GM21825 (cell line): Measurements from ENCODE around the gene SIM1.

Source experiments
- ATAC-seq: cut with Tn5 transposase; IDR thresholded peaks from one replicate; pipeline ENCODE4 v1.9.1; 2021; ENCODE audit warnings: mild to moderate bottlenecking, moderate library complexity; ENCODE audit not compliant: unreplicated experiment

Gene SIM1

GRCh38 chr6:100427452-100427851 lies 37.3 kb downstream of the SIM1 start:
- no peak for ATAC-seq

- ATAC-seq, result no peak
Measured at GRCh38 chr6:100426744-100427338, 37.9 kb downstream of the SIM1 start.

DNA sequence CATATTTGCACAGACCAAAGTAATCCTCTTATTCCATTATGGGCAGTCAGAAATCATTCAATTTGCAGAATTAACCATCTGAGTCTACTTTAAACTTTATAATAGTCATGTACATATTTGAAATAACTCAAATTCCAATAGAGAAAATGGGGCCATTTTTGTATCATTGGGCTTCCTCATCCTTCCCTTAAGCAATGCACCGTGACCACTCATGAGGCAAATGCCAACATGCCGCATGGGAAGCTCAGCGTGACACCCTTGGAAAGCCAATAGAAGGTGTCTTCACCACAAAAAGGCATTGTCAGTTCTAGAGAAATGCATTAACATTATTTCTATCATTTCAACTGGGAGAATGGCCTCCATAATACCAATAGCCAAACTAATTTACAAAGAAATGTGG lies 38.5 kb downstream of the SIM1 start:
- ATAC-seq, result no peak

GRCh38 chr6:100420711-100421110 lies 44.0 kb downstream of the SIM1 start:
- ATAC-seq, result no peak

DNA sequence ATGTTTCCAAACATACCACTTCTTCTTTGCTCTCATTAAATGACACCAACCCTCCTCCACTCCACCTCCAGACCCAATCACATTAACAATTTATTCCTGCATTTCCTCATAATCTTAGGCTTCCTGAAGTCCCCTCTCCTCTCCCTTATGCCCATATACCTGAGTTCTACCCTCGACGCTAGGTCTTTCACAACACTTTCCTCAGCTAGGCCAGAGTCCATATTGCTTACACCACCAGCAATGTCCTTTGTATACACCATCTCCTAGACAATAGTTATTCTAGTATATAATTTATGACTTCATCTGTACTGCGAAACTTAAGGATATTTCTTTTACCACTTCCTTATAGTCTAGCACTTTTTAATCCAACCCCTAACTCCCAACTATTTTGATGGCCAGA lies 47.7 kb downstream of the SIM1 start:
- no peak for ATAC-seq

DNA sequence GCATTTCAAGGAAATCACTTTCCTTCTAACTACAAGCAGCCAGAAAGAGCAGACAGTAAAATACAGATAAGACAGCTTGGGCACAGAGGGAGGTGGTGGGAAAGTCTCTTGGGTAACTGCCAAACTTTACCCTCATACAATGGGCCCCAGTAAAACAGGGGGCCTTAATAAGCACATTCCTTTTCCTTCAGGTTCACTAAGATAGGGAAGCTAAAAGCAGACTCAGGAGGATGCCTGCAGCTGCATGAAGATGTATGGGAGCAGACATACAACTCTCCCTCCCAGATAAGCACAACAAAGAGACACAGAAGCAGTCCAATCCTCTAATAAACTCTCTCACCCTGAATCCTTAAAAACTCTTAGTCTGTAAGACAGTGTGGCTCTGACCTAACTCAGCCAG lies 49.0 kb downstream of the SIM1 start:
- ATAC-seq, result no peak

GRCh38 chr6:100412872-100413271 lies 51.8 kb downstream of the SIM1 start:
- no peak for ATAC-seq

DNA sequence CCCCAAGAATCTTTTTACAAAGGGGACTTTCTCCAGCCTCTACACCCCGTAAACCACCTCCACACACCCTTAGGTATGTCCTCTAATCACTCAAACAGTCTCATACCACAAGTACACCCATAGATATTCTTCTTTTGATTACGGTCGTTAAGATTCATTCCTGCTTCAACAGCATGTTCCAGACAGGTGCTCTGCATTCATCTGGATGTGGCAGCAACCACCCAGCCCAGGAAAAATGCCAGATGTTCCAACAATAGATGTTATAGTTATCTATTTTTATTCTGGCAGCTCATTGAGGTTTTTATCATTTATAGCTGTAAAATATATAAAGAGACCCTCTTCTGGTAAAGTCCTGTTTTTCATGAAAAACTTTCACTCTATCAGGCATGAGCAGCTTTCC lies 60.7 kb downstream of the SIM1 start:
- no peak for ATAC-seq

- no peak for ATAC-seq
Measured at GRCh38 chr6:100393493-100393892, 71.2 kb downstream of the SIM1 start.

GRCh38 chr6:100392423-100392822 lies 72.3 kb downstream of the SIM1 start:
- no peak for ATAC-seq

- no peak for ATAC-seq
Measured at GRCh38 chr6:100388868-100389519, 75.7 kb downstream of the SIM1 start.

- ATAC-seq, result no peak
Measured at GRCh38 chr6:100382767-100383195, 81.9 kb downstream of the SIM1 start.

GRCh38 chr6:100382031-100382430 lies 82.7 kb downstream of the SIM1 start:
- ATAC-seq, result no peak

GRCh38 chr6:100381111-100381510 lies 83.6 kb downstream of the SIM1 start:
- ATAC-seq, result no peak

- no peak for ATAC-seq
Measured at GRCh38 chr6:100379386-100379785, 85.3 kb downstream of the SIM1 start.

DNA sequence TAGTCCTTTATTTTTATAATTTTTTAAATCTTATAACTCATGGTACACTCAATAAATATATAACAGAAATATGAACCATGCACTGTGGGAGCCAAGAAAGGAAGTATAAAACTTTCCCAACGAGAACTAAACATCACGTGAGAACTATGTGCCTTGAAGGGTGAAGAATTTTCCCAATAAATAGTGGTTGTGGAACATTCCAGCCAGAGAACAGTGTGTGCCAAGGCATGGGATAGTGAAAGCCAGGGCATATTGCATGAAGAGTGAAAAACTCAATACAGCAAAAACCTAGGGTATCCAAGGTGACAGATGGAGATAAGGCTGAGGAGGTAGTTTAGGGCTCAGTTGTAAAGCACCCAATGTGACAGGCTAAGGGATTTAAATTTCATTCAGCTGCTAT lies 86.1 kb downstream of the SIM1 start:
- no peak for ATAC-seq

DNA sequence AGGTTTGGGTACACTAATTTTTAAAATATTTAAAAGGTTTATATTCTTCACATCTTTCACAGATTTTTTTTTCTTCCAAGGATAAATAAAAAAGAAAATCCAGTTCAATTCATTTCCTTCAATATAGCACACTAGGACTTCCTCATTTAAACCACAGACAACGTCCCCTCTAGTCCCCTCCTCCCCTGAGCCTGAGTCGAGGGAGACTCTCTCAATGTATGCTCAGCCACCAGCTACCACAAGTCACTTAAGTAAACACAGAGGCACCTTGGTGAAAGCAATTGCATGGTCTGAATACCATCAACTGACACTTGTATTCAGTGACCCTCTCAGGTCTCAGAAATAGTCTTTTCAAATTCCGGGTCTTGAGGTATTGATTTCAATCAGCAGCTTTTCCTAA lies 88.6 kb downstream of the SIM1 start:
- ATAC-seq, result no peak

DNA sequence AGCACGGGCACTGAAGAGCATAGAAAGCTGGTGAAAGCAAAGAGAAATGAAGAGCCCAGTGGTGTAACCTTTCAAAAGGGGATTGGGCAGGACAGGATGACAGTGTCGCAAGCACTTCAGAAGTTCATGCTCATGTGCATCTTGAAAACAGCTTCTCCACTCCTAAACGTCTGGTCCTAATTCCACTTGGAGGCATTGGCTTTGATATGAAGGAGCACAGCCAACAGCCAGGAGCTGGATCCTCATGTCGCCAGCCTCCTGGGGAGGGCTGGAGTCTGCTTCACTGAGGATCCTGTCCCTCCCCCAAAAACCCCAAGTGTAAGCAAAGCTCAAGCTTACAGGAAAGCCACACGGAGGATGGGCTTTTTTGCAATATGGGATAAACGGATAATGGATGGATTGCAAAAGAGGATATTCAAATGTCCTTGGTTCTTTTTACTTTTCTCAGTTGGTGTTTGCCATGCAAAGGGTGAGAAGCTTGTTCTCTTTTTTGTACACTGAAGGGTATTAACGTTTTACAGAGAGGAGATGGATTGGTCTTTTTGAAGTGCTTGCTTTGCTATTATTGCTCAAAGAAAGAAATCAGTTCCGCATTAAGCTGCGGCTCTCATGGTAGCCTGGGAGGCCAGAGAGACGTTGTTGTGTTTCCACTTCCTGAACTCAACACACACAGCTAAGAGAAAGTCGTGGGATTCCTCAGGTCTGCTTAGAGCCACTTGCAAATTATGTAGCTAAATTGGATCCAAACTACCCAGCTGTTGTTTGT lies 92.2 kb downstream of the SIM1 start:
- no peak for ATAC-seq

GRCh38 chr6:100371591-100371990 lies 93.1 kb downstream of the SIM1 start:
- ATAC-seq, result no peak

DNA sequence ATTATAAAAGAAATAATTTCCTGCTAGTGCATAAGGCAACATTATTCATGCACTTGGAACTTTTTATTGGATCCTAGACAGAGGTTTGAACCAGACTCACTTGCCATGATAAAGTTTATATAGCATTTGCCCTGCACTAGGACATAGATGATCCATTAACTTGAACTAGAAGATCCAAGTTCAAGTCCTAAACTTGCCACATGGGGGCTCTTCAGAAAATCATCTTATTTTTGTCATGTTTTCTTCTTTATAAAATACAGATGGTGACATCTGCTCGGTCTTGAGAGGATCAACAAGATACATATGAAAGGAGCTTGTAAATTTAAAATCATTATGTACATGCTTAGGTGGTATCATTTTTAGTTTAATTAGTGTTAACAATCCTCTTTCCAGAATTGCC lies 94.5 kb downstream of the SIM1 start:
- no peak for ATAC-seq

- no peak for ATAC-seq
Measured at GRCh38 chr6:100366419-100366818, 98.3 kb downstream of the SIM1 start.

GRCh38 chr6:100363651-100364050 lies 101.1 kb downstream of the SIM1 start:
- ATAC-seq, result no peak
